Fibroblast of pulmonary artery (primary cell): Measurements from ENCODE around the gene SEPSECS.

Experiments used
- DNase-seq: peaks from one replicate; pipeline ENCODE4 v3.0.0-alpha.2; 2010; ENCODE audit warnings: low read depth
- H3K4me3 ChIP-seq: replicated peaks from 2 replicates; pipeline ENCODE4 v1.5.1; 2011; ENCODE audit warnings: low read depth, mild to moderate bottlenecking, control low read depth, low read length, moderate library complexity
- CTCF ChIP-seq: IDR thresholded peaks from 2 replicates; pipeline ENCODE4 v1.5.1; 2011; ENCODE audit warnings: mild to moderate bottlenecking, control low read depth, low read length, inconsistent platforms; ENCODE audit errors: missing control alignments

The SEPSECS gene

GRCh38 chr4:25110527-25111329 is 49.5 kb downstream of the SEPSECS start:
- H3K4me3 ChIP-seq: no peak overlapping the region
- no peak for DNase-seq
- TF ChIP-seq CTCF: no peak

GRCh38 chr4:25109511-25109910 is 50.7 kb downstream of the SEPSECS start:
- DNase-seq: no peak
- H3K4me3 ChIP-seq: no peak overlapping the region
- TF ChIP-seq CTCF: no peak

GRCh38 chr4:25108556-25108955 is 51.7 kb downstream of the SEPSECS start:
- H3K4me3 ChIP-seq: no peak overlapping the region
- no peak for TF ChIP-seq CTCF
- no peak for DNase-seq

GRCh38 chr4:25107827-25108516 is 52.3 kb downstream of the SEPSECS start:
- no peak overlapping the region for H3K4me3 ChIP-seq
- DNase-seq: peak; percentile 25
- TF ChIP-seq CTCF: no peak

- TF ChIP-seq CTCF: no peak
- DNase-seq: no peak
Observed at GRCh38 chr4:25106363-25107151, 53.7 kb downstream of the SEPSECS start.

GRCh38 chr4:25104591-25104990 is 55.7 kb downstream of the SEPSECS start:
- no peak for DNase-seq
- no peak for TF ChIP-seq CTCF
- H3K4me3 ChIP-seq: no peak overlapping the region

More at GRCh38 chr4:25106363-25107151, 53.7 kb downstream of the SEPSECS start:
- no peak overlapping the region for H3K4me3 ChIP-seq
